ENCODE results near the gene MAP2K1. TPM values are rescaled to one million over a fixed set of nuclear protein-coding genes. Genes with fewer than 3 reads are reported as not detected.

Gene MAP2K1
- total RNA-seq, 1 donor from 2014 or later, result 66.5 TPM

- H3K27ac ChIP-seq (ENCODE audit: low read depth, low read length), result no peak overlapping the region
- no peaks in the 10 kb centered on the region for H3K36me3 ChIP-seq (ENCODE audit: insufficient read depth, low read length)
- H3K9me3 Mint-ChIP-seq (ENCODE audit: unreplicated experiment), result peaks cover 3% of the 10 kb centered on the region
- H3K4me3 ChIP-seq (ENCODE audit: insufficient read depth, low read depth, low read length), result peak overlapping the region; percentile 16
- H3K27ac Mint-ChIP-seq (ENCODE audit: unreplicated experiment), result peak overlapping the region; percentile 55
- H3K4me3 Mint-ChIP-seq (ENCODE audit: unreplicated experiment), result no peak overlapping the region
- peak overlapping the region; percentile 8 for H3K9ac ChIP-seq (ENCODE audit: low read length)
- H3K36me3 Mint-ChIP-seq (ENCODE audit: low read depth, unreplicated experiment), result no peaks in the 10 kb centered on the region
- H3K4me2 ChIP-seq (ENCODE audit: low read length), result peak overlapping the region; percentile 71
- no peak for TF ChIP-seq CTCF (IDR thresholded peaks at IDR 0.05; ENCODE audit: insufficient read depth, low read depth, low read length)
- TF ChIP-seq EZH2 (IDR thresholded peaks at IDR 0.05; ENCODE audit: insufficient read depth, low read length), result no peak
- DNase-seq (ENCODE audit: low read depth), result no peak
- H3K4me1 Mint-ChIP-seq (ENCODE audit: low read depth, unreplicated experiment), result no peaks in the 10 kb centered on the region
- no peaks in the 10 kb centered on the region for H3K27me3 ChIP-seq (ENCODE audit: insufficient read depth, low read length)
- FAIRE-seq, result no peak
- H4K20me1 ChIP-seq (ENCODE audit: insufficient read depth, low read length), result no peaks in the 10 kb centered on the region
- no peaks in the 10 kb centered on the region for H3K9me3 ChIP-seq (ENCODE audit: insufficient read depth, low read depth, low read length)
- peak overlapping the region; percentile 77 for H2AFZ ChIP-seq (ENCODE audit: low read depth, low read length)
- no peaks in the 10 kb centered on the region for H3K79me2 ChIP-seq (ENCODE audit: insufficient read depth, low read length)
- H3K4me1 ChIP-seq (ENCODE audit: insufficient read depth, low read length), result peaks cover 4% of the 10 kb centered on the region
- H3K27me3 Mint-ChIP-seq (ENCODE audit: low read depth, unreplicated experiment), result no peaks in the 10 kb centered on the region
Measured at GRCh38 chr15:66369773-66370651, 16.7 kb upstream of the MAP2K1 start.

- H3K27ac Mint-ChIP-seq (ENCODE audit: unreplicated experiment), result no peak overlapping the region
- Histone ChIP-seq H3K27ac (ENCODE audit: low read depth, low read length) (no peak overlapping the region), H3K9me3 (ENCODE audit: insufficient read depth, low read depth, low read length) (no peaks in the 10 kb centered on the region), H3K36me3 (ENCODE audit: insufficient read depth, low read length) (no peaks in the 10 kb centered on the region), H2AFZ (ENCODE audit: low read depth, low read length) (no peak overlapping the region), H3K4me1 (ENCODE audit: insufficient read depth, low read length) (peaks cover 4% of the 10 kb centered on the region), H3K4me2 (ENCODE audit: low read length) (no peak overlapping the region), H3K27me3 (ENCODE audit: insufficient read depth, low read length) (no peaks in the 10 kb centered on the region), H3K4me3 (ENCODE audit: insufficient read depth, low read depth, low read length) (no peak overlapping the region), H4K20me1 (ENCODE audit: insufficient read depth, low read length) (no peaks in the 10 kb centered on the region), H3K9ac (ENCODE audit: low read length) (no peak overlapping the region), H3K79me2 (ENCODE audit: insufficient read depth, low read length) (no peaks in the 10 kb centered on the region)
- no peak for FAIRE-seq
- H3K4me1 Mint-ChIP-seq (ENCODE audit: low read depth, unreplicated experiment), result no peaks in the 10 kb centered on the region
- no peak for TF ChIP-seq EZH2 (IDR thresholded peaks at IDR 0.05; ENCODE audit: insufficient read depth, low read length)
- TF ChIP-seq CTCF (IDR thresholded peaks at IDR 0.05; ENCODE audit: insufficient read depth, low read depth, low read length), result no peak
- H3K36me3 Mint-ChIP-seq (ENCODE audit: low read depth, unreplicated experiment), result no peaks in the 10 kb centered on the region
- DNase-seq (ENCODE audit: low read depth), result no peak
- H3K27me3 Mint-ChIP-seq (ENCODE audit: low read depth, unreplicated experiment), result no peaks in the 10 kb centered on the region
- H3K9me3 Mint-ChIP-seq (ENCODE audit: unreplicated experiment), result peaks cover 3% of the 10 kb centered on the region
- H3K4me3 Mint-ChIP-seq (ENCODE audit: unreplicated experiment), result no peak overlapping the region
Measured at GRCh38 chr15:66374179-66374578, 12.5 kb upstream of the MAP2K1 start.
